GM23248 (cell line): ENCODE data around the gene LCE1E.

Experiments used
- EZH2 ChIP-seq: fragments of 200-600 bp; sonication (generic); IDR thresholded peaks from 2 replicates; pipeline ENCODE4 v1.6.1; 2018; ENCODE audit warnings: antibody characterized with exemption, mild to moderate bottlenecking; ENCODE audit not compliant: insufficient read depth, poor library complexity, severe bottlenecking
- EZH2phosphoT487 ChIP-seq: fragments of 200-600 bp; sonication (generic); IDR thresholded peaks from 2 replicates; pipeline ENCODE4 v1.6.1; 2018; ENCODE audit warnings: antibody characterized with exemption, moderate library complexity, mild to moderate bottlenecking, low read depth; ENCODE audit not compliant: insufficient read depth

- TF ChIP-seq EZH2phosphoT487 (no peak), EZH2 (no peak)
Measured at GRCh38 chr1:152811050-152811449, 25.0 kb downstream of the LCE1E start.
